Calu3 (cell line): Measurements from ENCODE around the gene SPATA31E1. TPM values are rescaled to one million over a fixed set of nuclear protein-coding genes. Genes with fewer than 3 reads are reported as not detected.

Experiments
- BruUV-seq: library from RNA; stranded (reverse); fragments of 400-500 nt; replicated peaks from 2 replicates; lab custom pipeline; 2021; lab: Mats Ljungman, UMichigan
- CTCF ChIA-PET: fragments of 300-600 bp; sonication (Branson Sonifier 250); formaldehyde crosslinking; loops from one replicate; lab custom pipeline; 2022; ENCODE audit warnings: antibody characterized with exemption; lab: Charles Lee
- DNase-seq: peaks from one replicate; pipeline ENCODE4 v3.0.0; 2022
- H3K27ac Mint-ChIP-seq: one replicate; pipeline ENCODE4 v1.8.0; 2022; ENCODE audit warnings: mixed read lengths; ENCODE audit not compliant: unreplicated experiment
- H3K27me3 Mint-ChIP-seq: one replicate; pipeline ENCODE4 v1.8.0; 2022; ENCODE audit warnings: mixed read lengths; ENCODE audit not compliant: unreplicated experiment
- H3K36me3 Mint-ChIP-seq: one replicate; pipeline ENCODE4 v1.8.0; 2022; ENCODE audit warnings: mild to moderate bottlenecking, moderate library complexity, mixed read lengths; ENCODE audit not compliant: insufficient read depth, unreplicated experiment
- H3K4me1 Mint-ChIP-seq: one replicate; pipeline ENCODE4 v1.8.0; 2022; ENCODE audit warnings: mild to moderate bottlenecking, low read depth, mixed read lengths; ENCODE audit not compliant: unreplicated experiment
- H3K4me3 Mint-ChIP-seq: one replicate; pipeline ENCODE4 v1.8.0; 2022; ENCODE audit warnings: mild to moderate bottlenecking, low read depth, moderate library complexity, mixed read lengths; ENCODE audit not compliant: unreplicated experiment
- H3K9me3 Mint-ChIP-seq: one replicate; pipeline ENCODE4 v1.8.0; 2022; ENCODE audit warnings: low read depth, mixed read lengths; ENCODE audit not compliant: unreplicated experiment
- CTCF ChIP-seq: fragments of 200-600 bp; IDR thresholded peaks from one replicate; pipeline ENCODE4 v1.8.0; 2022; ENCODE audit warnings: antibody characterized with exemption; ENCODE audit not compliant: unreplicated experiment
- intact Hi-C: fragments of 100-400 bp; cut with micrococcal nuclease; formaldehyde crosslinking; loops from one replicate; pipeline ENCODE4 v1.10.0; 2022; ENCODE audit not compliant: unreplicated experiment
- total RNA-seq: library from RNA; stranded (reverse); gene quantifications from 2 replicates; pipeline ENCODE4 v1.2.3, GENCODE V29; 2022

The SPATA31E1 gene
- total RNA-seq, 1 experiment from 2014 or later = not detected

- Mint-ChIP-seq H3K4me3 (no peak overlapping the region), H3K27ac (no peak overlapping the region), H3K9me3 (no peaks in the 10 kb centered on the region), H3K4me1 (peaks cover 8% of the 10 kb centered on the region), H3K27me3 (no peaks in the 10 kb centered on the region), H3K36me3 (no peaks in the 10 kb centered on the region)
- CTCF ChIA-PET = no interaction called here
- intact Hi-C loops = no loop called here
- BruUV-seq = no TSS peak
- DNase-seq = no peak
- TF ChIP-seq CTCF = no peak
Observed at GRCh38 chr9:87876708-87877107, 6.0 kb upstream of the SPATA31E1 start.

GRCh38 chr9:87878989-87879511 lies 3.6 kb upstream of the SPATA31E1 start:
- Mint-ChIP-seq H3K27ac (no peak overlapping the region), H3K9me3 (no peaks in the 10 kb centered on the region), H3K27me3 (no peaks in the 10 kb centered on the region), H3K4me1 (peaks cover 8% of the 10 kb centered on the region), H3K36me3 (no peaks in the 10 kb centered on the region), H3K4me3 (no peak overlapping the region)
- no TSS peak for BruUV-seq
- no peak for DNase-seq
- no peak for TF ChIP-seq CTCF
- CTCF ChIA-PET = interaction anchor here (1.6 to 1.7 kb wide), 2 partner anchors 16 to 44 kb away, joined by 5 read pairs; no protein-coding TSS in a partner anchor
- intact Hi-C loops = no loop called here

GRCh38 chr9:87880116-87880515 lies 2.6 kb upstream of the SPATA31E1 start:
- H3K27ac Mint-ChIP-seq = no peak overlapping the region
- CTCF ChIA-PET = no interaction called here

GRCh38 chr9:87880683-87881082 lies 2.0 kb upstream of the SPATA31E1 start:
- Mint-ChIP-seq H3K4me1 (peaks cover 8% of the 10 kb centered on the region), H3K9me3 (no peaks in the 10 kb centered on the region), H3K36me3 (no peaks in the 10 kb centered on the region), H3K4me3 (no peak overlapping the region), H3K27ac (no peak overlapping the region), H3K27me3 (no peaks in the 10 kb centered on the region)
- intact Hi-C loops = no loop called here
- TF ChIP-seq CTCF = no peak
- CTCF ChIA-PET = no interaction called here
- no TSS peak for BruUV-seq
- DNase-seq = no peak

More at GRCh38 chr9:87880116-87880515, 2.6 kb upstream of the SPATA31E1 start:
- no peak overlapping the region for H3K4me3 Mint-ChIP-seq
- intact Hi-C loops = no loop called here
- no peak for DNase-seq
- BruUV-seq = no TSS peak
- no peaks in the 10 kb centered on the region for H3K9me3 Mint-ChIP-seq
- no peaks in the 10 kb centered on the region for H3K36me3 Mint-ChIP-seq
- no peak for TF ChIP-seq CTCF
- no peaks in the 10 kb centered on the region for H3K27me3 Mint-ChIP-seq
- H3K4me1 Mint-ChIP-seq = peaks cover 8% of the 10 kb centered on the region
